ENCODE measurements around the gene SPNS3. TPM values are rescaled to one million over a fixed set of nuclear protein-coding genes. Genes with fewer than 3 reads are reported as not detected.
A peak's percentile ranks its signal among the peaks of the same experiment; 100 is the strongest.

SPNS3 gene
- total RNA-seq, 1 experiment from 2014 or later, result 2.1 TPM

GRCh38 chr17:4536259-4536741 is 102.6 kb downstream of the SPNS3 start:
- TF ChIP-seq, protein P1, sequence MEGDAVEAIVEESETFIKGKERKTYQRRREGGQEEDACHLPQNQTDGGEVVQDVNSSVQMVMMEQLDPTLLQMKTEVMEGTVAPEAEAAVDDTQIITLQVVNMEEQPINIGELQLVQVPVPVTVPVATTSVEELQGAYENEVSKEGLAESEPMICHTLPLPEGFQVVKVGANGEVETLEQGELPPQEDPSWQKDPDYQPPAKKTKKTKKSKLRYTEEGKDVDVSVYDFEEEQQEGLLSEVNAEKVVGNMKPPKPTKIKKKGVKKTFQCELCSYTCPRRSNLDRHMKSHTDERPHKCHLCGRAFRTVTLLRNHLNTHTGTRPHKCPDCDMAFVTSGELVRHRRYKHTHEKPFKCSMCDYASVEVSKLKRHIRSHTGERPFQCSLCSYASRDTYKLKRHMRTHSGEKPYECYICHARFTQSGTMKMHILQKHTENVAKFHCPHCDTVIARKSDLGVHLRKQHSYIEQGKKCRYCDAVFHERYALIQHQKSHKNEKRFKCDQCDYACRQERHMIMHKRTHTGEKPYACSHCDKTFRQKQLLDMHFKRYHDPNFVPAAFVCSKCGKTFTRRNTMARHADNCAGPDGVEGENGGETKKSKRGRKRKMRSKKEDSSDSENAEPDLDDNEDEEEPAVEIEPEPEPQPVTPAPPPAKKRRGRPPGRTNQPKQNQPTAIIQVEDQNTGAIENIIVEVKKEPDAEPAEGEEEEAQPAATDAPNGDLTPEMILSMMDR (IDR thresholded peaks at IDR 0.05; ENCODE audit: unreplicated experiment), result no peak
- CTCF ChIA-PET, result no interaction called here
- Mint-ChIP-seq H3K27ac (ENCODE audit: unreplicated experiment) (peak overlapping the region; percentile 20), H3K9me3 (ENCODE audit: low read depth, unreplicated experiment) (no peaks in the 10 kb centered on the region), H3K27me3 (ENCODE audit: unreplicated experiment) (no peaks in the 10 kb centered on the region), H3K36me3 (ENCODE audit: insufficient read depth, unreplicated experiment) (peaks cover 80% of the 10 kb centered on the region), H3K4me1 (ENCODE audit: low read depth, unreplicated experiment) (peaks cover 23% of the 10 kb centered on the region), H3K4me3 (ENCODE audit: low read depth, unreplicated experiment) (no peak overlapping the region)
- intact Hi-C loops (cut with micrococcal nuclease; ENCODE audit: unreplicated experiment), result no loop called here
- no peak for DNase-seq
- BruUV-seq (replicated peaks), result no TSS peak

DNA sequence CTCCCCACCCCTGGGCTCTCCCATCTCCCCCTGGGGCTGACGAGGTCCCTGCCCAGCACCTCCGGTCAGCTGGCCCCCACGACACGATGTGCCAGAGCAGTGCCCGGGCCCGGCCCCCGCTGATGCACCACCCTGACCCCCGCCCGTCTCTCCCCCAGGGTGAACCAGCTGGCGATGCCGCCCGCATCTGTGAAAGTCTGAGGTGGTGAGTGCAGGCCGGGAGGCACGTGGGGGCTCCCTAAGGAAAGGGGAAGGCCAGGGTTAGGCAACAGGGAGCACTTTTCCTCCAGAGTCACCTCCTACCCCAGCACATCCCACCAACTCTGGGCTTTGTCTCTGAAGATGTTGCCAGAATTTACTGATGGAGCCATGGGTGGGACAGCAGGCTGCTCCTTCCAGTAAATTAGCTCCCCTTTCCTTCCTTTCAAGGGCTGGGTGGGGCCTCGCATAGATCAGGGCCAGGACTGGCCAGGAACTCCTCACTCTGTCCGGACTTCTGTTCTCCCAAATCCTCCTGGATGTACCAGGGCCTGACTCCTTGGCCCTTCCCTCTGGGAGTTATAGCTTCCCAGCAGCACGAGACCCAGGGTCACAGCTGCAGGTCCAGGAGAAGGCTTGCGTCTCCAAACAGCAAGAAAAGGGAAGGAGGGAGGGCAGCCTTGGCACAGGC is 103.1 kb downstream of the SPNS3 start:
- CTCF ChIA-PET, result interaction anchor here (0.6 kb wide), 1 partner anchor 116 kb away, joined by 3 read pairs; no protein-coding TSS in a partner anchor
- peaks cover 20% of the 10 kb centered on the region for H3K4me1 Mint-ChIP-seq (ENCODE audit: low read depth, unreplicated experiment)
- intact Hi-C loops (cut with micrococcal nuclease; ENCODE audit: unreplicated experiment), result no loop called here
- peak overlapping the region; percentile 20 for H3K27ac Mint-ChIP-seq (ENCODE audit: unreplicated experiment)
- H3K9me3 Mint-ChIP-seq (ENCODE audit: low read depth, unreplicated experiment), result no peaks in the 10 kb centered on the region
- no TSS peak for BruUV-seq (replicated peaks)
- no peaks in the 10 kb centered on the region for H3K27me3 Mint-ChIP-seq (ENCODE audit: unreplicated experiment)
- no peak overlapping the region for H3K4me3 Mint-ChIP-seq (ENCODE audit: low read depth, unreplicated experiment)
- DNase-seq, result no peak
- peaks cover 83% of the 10 kb centered on the region for H3K36me3 Mint-ChIP-seq (ENCODE audit: insufficient read depth, unreplicated experiment)
- TF ChIP-seq, protein P1 (IDR thresholded peaks at IDR 0.05; ENCODE audit: unreplicated experiment), result no peak

Other genes starting within 250 kb of the SPNS3 start
- 46.8 and 55.2 TPM in 2 replicates for gene ANKFY1, start 170.0 kb upstream of the SPNS3 start, total RNA-seq (2022)
- 52.0 and 52.5 TPM in 2 replicates for gene UBE2G1, start 67.3 kb upstream of the SPNS3 start, total RNA-seq (2022)
- gene SPNS2, start 64.9 kb downstream of the SPNS3 start, total RNA-seq (2022), result 63.4 and 104 TPM in 2 replicates
- gene MYBBP1A, start 121.4 kb downstream of the SPNS3 start, total RNA-seq (2022), result 61.6 and 64.2 TPM in 2 replicates
- 1.1 and 1.8 TPM in 2 replicates for gene GGT6, start 126.6 kb downstream of the SPNS3 start, total RNA-seq (2022)
- not detected in 2 replicates for gene SMTNL2, start 150.6 kb downstream of the SPNS3 start, total RNA-seq (2022)
- gene ALOX15, start 207.7 kb downstream of the SPNS3 start, total RNA-seq (2022), result 0.27 and 0.38 TPM in 2 replicates